ENCODE data around the gene SLC19A2.

Gene SLC19A2

GRCh38 chr1:169473347-169473746 is 12.4 kb downstream of the SLC19A2 start:
- no peak for DNase-seq

DNA sequence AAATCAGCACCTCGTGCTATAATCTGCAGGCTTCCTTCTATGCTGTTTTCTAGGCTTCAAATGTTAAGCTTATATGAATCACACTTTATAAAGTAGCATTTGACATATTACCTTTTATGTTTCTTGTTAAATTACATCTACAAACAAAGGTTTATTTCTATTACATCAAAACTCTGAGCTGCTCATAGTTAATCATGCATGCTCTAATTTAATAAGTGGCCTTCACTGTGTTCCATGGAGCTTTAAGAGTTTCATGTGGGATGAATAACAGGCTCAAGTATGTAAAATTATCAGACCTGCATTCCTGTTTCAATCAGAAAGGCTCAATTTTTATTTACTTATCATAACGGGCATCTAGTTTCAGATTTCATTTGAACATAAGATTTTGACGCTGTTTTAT is 13.0 kb downstream of the SLC19A2 start:
- no peak for DNase-seq

DNA sequence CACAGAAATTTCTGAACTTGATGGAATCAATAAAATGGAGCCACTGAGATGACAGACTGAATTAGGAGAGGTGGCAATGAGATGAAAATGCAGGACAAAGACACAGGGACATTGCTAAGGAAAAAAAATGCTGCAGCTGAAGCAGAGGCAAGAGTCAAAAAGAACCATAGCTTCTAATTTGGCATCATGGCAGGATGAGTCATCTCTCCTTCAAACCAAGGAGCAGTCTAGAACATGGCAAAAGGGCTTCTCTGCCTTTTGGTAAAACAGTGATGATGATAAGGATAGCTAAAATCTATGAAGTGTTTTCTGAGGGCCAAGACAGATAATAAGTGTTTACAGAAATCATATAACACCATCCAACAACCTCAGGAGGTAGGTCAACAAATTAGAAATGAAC is 16.8 kb downstream of the SLC19A2 start:
- no peak for DNase-seq

DNA sequence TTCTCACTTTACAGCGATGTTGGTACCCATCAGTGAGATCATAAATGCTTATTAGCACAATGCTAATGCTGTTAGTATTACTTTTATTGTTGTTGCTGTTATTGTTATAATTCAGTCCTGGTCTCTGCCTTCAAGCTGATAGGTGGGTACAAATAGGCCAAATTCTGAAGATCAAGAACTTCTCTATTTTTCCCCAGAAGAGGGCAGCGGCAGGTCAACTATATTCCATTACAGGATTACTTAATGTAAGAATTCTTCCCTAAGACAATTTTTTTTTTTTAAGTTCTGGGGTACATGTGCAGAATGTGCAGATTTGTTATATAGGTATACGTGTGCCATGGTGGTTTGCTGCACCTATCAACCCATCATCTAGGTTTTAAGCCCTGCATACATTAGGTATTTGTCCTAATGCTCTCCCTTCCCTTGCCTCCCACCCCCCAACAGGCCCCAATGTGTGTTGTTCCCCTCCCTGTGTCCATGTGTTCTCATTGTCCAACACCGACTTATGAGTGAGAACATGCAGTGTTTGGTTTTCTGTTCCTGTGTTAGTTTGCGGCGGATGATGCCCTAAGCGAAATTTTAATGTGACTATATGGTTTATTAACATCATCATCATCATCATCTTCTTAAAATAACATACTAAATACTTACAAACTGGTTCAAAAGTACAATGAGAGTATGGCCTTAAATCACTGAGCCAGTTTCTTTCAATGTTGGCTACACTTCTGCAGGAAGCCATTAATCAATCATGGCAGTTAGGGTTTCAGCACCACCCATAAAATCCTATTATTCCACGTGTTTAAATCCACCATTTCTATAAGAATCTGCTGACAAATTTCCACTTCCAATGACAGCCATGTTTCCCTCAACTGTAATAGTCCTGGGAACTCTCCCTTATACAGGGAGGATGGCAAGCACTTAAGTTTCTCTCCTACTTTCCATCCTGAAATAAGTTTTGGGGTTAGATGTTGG is 19.2 kb downstream of the SLC19A2 start:
- peak; percentile 40 for DNase-seq

DNA sequence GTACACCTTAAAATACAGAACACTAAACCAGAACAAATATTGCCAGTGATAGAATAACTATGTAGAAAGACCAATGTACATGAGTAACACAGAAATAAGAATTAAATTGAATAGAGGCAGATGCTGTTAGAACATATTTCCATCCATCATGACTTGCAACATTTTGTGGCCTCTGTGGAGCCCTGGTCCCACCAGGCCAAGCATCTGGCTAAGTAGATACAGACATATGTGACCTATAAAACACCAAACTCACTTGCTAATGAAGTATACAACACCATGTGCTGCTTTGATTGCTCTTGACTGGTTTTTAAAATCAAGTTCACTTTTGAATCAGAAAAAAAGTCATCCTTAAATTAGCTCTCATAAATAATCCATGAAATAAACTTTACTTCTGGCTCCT is 20.5 kb downstream of the SLC19A2 start:
- DNase-seq, result no peak

GRCh38 chr1:169462385-169462784 is 23.4 kb downstream of the SLC19A2 start:
- no peak for DNase-seq

DNA sequence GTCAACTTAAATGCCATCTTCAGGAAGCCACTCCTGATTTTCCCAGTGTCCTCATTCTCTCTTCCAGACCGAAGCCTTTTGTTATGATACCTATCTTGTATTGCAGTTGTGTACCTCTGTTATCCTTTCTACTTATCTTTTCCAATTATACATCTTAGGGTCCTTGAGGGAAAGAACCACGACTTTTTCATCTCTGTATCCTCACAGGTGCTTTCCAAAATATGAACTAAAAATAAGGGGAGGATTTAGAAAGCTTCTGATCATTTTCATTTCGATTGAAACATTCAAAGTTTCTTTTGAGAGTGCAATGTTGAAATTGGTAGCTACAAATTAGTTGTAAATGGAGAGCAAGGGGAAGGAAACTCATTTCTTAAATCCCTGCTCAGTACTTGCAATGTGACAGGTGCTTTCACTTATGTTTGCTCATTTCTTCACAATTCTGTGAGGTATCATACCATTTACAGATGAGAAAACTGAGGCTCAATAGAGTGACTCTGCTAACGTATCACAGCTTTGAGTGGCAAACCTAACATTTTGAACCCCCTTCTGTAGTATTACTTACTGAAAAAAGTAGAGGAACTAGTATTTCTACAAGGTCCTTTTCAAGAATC is 24.2 kb downstream of the SLC19A2 start:
- DNase-seq, result no peak

- peak; percentile 46 for DNase-seq
These were observed 25.4 kb downstream of the SLC19A2 start for GRCh38 chr1:169460191-169460833.

GRCh38 chr1:169457443-169457842 is 28.3 kb downstream of the SLC19A2 start:
- DNase-seq, result no peak

DNA sequence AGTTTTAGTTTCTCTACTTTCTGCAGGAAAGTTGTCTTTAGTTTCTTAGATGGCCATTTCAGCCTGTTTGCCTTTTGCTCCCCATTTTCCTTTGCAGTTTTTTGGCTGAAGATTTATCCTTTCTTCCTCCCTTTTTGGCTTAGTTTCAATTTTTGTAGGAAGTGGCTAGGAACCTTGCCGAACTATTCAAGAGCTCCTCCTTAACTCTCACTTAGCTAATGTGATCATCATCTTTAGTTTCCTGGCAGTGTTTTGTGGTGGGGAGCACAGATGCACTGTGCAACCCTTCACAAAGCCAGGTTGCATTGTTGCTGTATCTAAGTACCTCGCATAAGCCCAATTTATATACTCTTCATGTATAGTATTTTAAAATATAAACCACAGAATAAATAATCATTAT is 29.7 kb downstream of the SLC19A2 start:
- no peak for DNase-seq

DNA sequence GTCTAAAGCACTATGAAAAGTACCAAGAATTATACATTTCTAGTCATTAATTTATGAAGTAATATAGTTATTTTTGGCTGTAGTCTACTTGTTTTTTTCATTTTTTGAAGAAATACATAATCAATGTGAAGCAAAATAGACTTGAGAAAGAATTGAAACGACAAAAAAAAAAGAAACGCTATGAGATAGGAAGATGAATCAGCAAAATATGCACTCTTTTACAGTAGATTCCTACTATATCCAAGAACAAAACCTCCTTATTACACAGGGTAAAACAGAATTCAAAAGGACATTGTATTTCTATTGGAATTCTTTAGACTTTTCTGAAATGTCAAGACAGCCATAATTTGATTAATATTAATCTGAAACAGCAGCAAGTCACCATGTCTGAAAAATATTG is 32.8 kb downstream of the SLC19A2 start:
- no peak for DNase-seq

GRCh38 chr1:169451218-169451824 is 34.4 kb downstream of the SLC19A2 start:
- DNase-seq, result no peak

DNA sequence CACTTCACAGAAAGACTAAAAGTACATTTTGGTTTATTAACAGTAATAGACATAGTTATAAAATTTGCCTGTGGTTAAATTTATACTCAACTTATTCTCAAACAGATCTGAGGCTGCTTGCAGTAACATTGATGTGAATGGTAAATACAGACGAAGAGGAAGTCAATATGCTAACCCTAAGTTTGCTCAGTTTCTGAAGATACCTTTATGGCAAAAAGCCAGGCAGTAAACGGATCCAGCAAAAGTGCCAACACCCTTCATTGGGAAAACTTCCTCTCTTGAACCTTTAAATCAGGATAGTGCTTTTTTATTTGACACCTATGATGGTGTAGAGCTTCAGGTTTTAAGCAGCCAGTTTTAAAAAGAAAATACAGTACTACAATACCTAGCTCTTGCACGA is 41.8 kb downstream of the SLC19A2 start:
- no peak for DNase-seq

DNA sequence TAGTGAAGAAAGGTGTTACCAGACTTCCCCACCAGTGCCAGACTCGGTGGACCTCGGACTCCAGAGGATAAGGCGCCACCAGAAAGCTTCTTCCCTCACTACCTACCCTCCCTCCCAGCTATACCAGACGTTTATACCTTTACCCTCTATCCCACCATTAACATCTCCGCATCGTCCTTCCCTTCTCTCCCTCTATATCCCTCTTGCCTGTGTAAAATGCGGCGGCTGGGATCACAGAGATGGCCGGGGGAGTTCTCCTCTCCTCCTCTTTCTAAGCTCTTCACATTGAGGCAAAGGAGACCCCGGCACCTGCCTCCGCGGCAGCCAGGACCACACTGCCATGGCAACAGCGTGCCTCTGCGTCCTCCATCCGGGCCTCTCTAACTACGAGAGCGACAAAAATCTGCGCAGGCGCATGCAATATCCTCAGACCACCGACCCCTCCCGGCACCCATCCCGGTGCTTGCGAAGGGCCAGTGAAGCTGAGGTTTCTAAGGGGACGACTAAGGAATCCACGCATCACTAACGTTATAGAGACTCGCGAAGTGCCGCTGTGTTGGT is 58.6 kb downstream of the SLC19A2 start, which contains the start of gene CCDC181:
Gene CCDC181, minus strand, starts transcription at position 394 of the 561 bp plus-strand sequence. CDS start 2,547 bp downstream, outside the sequence.
- peak; percentile 66 for DNase-seq

DNA sequence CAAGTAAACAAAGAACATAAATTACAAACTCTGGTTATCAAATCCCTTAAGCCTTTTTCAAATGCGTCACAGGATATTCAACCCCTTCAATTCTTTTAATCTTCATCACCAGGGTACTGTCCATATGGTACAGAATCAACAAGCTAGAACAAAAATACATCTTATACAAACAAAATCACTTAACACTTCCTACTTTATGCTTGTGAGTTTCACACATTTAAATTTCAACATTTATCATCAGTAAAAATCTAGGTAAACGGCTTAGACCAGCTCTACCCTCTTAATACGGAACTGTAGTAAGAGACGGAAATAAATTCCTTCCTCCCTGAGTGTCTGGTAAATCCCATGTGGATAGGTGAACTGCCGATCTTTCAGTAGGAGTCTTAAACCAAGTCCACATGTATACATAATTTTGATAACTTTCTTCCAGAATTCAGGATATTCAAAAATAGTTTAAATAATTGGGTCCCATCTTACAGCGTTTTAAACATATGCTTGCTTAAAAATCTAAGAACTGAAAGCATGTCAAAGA is 59.5 kb downstream of the SLC19A2 start:
- no peak for DNase-seq

GRCh38 chr1:169421309-169421708 is 64.4 kb downstream of the SLC19A2 start:
- DNase-seq, result no peak

- no peak for DNase-seq
These were observed 70.8 kb downstream of the SLC19A2 start for GRCh38 chr1:169414952-169415351.
